ENCODE results near the gene RFNG. TPM values are rescaled to one million over a fixed set of nuclear protein-coding genes. Genes with fewer than 3 reads are reported as not detected.

The RFNG gene
- total RNA-seq, 1 experiment from 2014 or later: 37.9 TPM

GRCh38 chr17:82047914-82048570, 3.6 kb downstream of the RFNG start:
- BruUV-seq (replicated peaks): TSS peak; percentile 33
- TF ChIP-seq, protein P1, sequence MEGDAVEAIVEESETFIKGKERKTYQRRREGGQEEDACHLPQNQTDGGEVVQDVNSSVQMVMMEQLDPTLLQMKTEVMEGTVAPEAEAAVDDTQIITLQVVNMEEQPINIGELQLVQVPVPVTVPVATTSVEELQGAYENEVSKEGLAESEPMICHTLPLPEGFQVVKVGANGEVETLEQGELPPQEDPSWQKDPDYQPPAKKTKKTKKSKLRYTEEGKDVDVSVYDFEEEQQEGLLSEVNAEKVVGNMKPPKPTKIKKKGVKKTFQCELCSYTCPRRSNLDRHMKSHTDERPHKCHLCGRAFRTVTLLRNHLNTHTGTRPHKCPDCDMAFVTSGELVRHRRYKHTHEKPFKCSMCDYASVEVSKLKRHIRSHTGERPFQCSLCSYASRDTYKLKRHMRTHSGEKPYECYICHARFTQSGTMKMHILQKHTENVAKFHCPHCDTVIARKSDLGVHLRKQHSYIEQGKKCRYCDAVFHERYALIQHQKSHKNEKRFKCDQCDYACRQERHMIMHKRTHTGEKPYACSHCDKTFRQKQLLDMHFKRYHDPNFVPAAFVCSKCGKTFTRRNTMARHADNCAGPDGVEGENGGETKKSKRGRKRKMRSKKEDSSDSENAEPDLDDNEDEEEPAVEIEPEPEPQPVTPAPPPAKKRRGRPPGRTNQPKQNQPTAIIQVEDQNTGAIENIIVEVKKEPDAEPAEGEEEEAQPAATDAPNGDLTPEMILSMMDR (IDR thresholded peaks at IDR 0.05; ENCODE audit: unreplicated experiment): no peak
- no peak overlapping the region for H3K4me3 Mint-ChIP-seq (ENCODE audit: unreplicated experiment)
- CTCF ChIA-PET: interaction anchor here (0.6 kb wide), 1 partner anchor 322 kb away, joined by 4 read pairs; no protein-coding TSS in a partner anchor
- H3K4me1 Mint-ChIP-seq (ENCODE audit: insufficient read depth, unreplicated experiment): no peaks in the 10 kb centered on the region
- no peak overlapping the region for H3K27ac Mint-ChIP-seq (ENCODE audit: low read depth, unreplicated experiment)
- POLR2A ChIA-PET: interaction anchor here (0.6 to 1.3 kb wide), 3 partner anchors 10 to 62 kb away, joined by 3 to 6 read pairs (median 4); partner anchors contain the start of gene DCXR
- intact Hi-C loops (cut with micrococcal nuclease): no loop called here
- no peaks in the 10 kb centered on the region for H3K9me3 Mint-ChIP-seq (ENCODE audit: unreplicated experiment)
- peaks cover 19% of the 10 kb centered on the region for H3K36me3 Mint-ChIP-seq (ENCODE audit: insufficient read depth, unreplicated experiment)
- no peaks in the 10 kb centered on the region for H3K27me3 Mint-ChIP-seq (ENCODE audit: insufficient read depth, unreplicated experiment)
- DNase-seq (ENCODE audit: unreplicated experiment): no peak

- no TSS peak for BruUV-seq (replicated peaks)
- no peak overlapping the region for H3K4me3 Mint-ChIP-seq (ENCODE audit: unreplicated experiment)
- peaks cover 19% of the 10 kb centered on the region for H3K36me3 Mint-ChIP-seq (ENCODE audit: insufficient read depth, unreplicated experiment)
- H3K4me1 Mint-ChIP-seq (ENCODE audit: insufficient read depth, unreplicated experiment): no peaks in the 10 kb centered on the region
- ChIA-PET CTCF (no interaction called here), POLR2A (interaction anchor here (0.6 to 1.3 kb wide), 3 partner anchors 10 to 63 kb away, joined by 3 to 6 read pairs (median 4); partner anchors contain the start of gene DCXR)
- no peak for DNase-seq (ENCODE audit: unreplicated experiment)
- no peak overlapping the region for H3K27ac Mint-ChIP-seq (ENCODE audit: low read depth, unreplicated experiment)
- H3K9me3 Mint-ChIP-seq (ENCODE audit: unreplicated experiment): no peaks in the 10 kb centered on the region
- intact Hi-C loops (cut with micrococcal nuclease): no loop called here
- TF ChIP-seq, protein P1 (IDR thresholded peaks at IDR 0.05; ENCODE audit: unreplicated experiment): no peak
- H3K27me3 Mint-ChIP-seq (ENCODE audit: insufficient read depth, unreplicated experiment): no peaks in the 10 kb centered on the region
These were observed 4.2 kb downstream of the RFNG start for GRCh38 chr17:82047379-82047778.

GRCh38 chr17:82046903-82047302, 4.7 kb downstream of the RFNG start:
- TF ChIP-seq, protein P1 (IDR thresholded peaks at IDR 0.05; ENCODE audit: unreplicated experiment): no peak
- H3K4me3 Mint-ChIP-seq (ENCODE audit: unreplicated experiment): no peak overlapping the region
- BruUV-seq (replicated peaks): no TSS peak
- no peaks in the 10 kb centered on the region for H3K4me1 Mint-ChIP-seq (ENCODE audit: insufficient read depth, unreplicated experiment)
- intact Hi-C loops (cut with micrococcal nuclease): no loop called here
- POLR2A ChIA-PET: interaction anchor here (1.3 kb wide), 1 partner anchor 9 kb away, joined by 6 read pairs; the partner anchor contains the start of gene DCXR
- H3K9me3 Mint-ChIP-seq (ENCODE audit: unreplicated experiment): no peaks in the 10 kb centered on the region
- H3K36me3 Mint-ChIP-seq (ENCODE audit: insufficient read depth, unreplicated experiment): peaks cover 19% of the 10 kb centered on the region
- H3K27me3 Mint-ChIP-seq (ENCODE audit: insufficient read depth, unreplicated experiment): no peaks in the 10 kb centered on the region
- CTCF ChIA-PET: no interaction called here
- no peak for DNase-seq (ENCODE audit: unreplicated experiment)
- H3K27ac Mint-ChIP-seq (ENCODE audit: low read depth, unreplicated experiment): no peak overlapping the region

GRCh38 chr17:82045936-82046484, 5.6 kb downstream of the RFNG start:
- intact Hi-C loops (cut with micrococcal nuclease): no loop called here
- no peak overlapping the region for H3K4me3 Mint-ChIP-seq (ENCODE audit: unreplicated experiment)
- no peaks in the 10 kb centered on the region for H3K27me3 Mint-ChIP-seq (ENCODE audit: insufficient read depth, unreplicated experiment)
- no TSS peak for BruUV-seq (replicated peaks)
- H3K36me3 Mint-ChIP-seq (ENCODE audit: insufficient read depth, unreplicated experiment): peaks cover 19% of the 10 kb centered on the region
- CTCF ChIA-PET: no interaction called here
- DNase-seq (ENCODE audit: unreplicated experiment): no peak
- peaks cover 6% of the 10 kb centered on the region for H3K4me1 Mint-ChIP-seq (ENCODE audit: insufficient read depth, unreplicated experiment)
- POLR2A ChIA-PET: no interaction called here
- TF ChIP-seq, protein P1 (IDR thresholded peaks at IDR 0.05; ENCODE audit: unreplicated experiment): no peak
- no peak overlapping the region for H3K27ac Mint-ChIP-seq (ENCODE audit: low read depth, unreplicated experiment)
- no peaks in the 10 kb centered on the region for H3K9me3 Mint-ChIP-seq (ENCODE audit: unreplicated experiment)
